ENCODE measurements around the gene CKAP2L. TPM values are rescaled to one million over a fixed set of nuclear protein-coding genes. Genes with fewer than 3 reads are reported as not detected.

The CKAP2L gene
- total and polyA plus RNA-seq, 9 of the 15 experiments (the other 6 are each of a cell fraction or from before 2014, with no cell fraction given) = 10.4 to 21.9 (median 14.2) TPM

- no peak for TF ChIP-seq HDAC3 (IDR thresholded peaks at IDR 0.05; ENCODE audit: borderline replicate concordance, partially characterized antibody)
- TF ChIP-seq ATF1 (CRISPR knock-in tag; IDR thresholded peaks at IDR 0.05) = no peak
- peak; percentile 42; the same call in 1 of the 2 replicates for TF ChIP-seq ATF1 (tag; IDR thresholded peaks at IDR 0.05)
- peak; percentile 41; the same call in 1 of the 2 replicates for TF ChIP-seq HMBOX1 (IDR thresholded peaks at IDR 0.05)
- TF ChIP-seq NCOR1 (IDR thresholded peaks at IDR 0.05) = peak; percentile 87
- no peak for TF ChIP-seq USF2 (CRISPR knock-in tag; IDR thresholded peaks at IDR 0.05)
- TF ChIP-seq CBFA2T3 (IDR thresholded peaks at IDR 0.05) = peak; percentile 94
- no peak for TF ChIP-seq TAF15 (IDR thresholded peaks at IDR 0.05; ENCODE audit: low read depth, low read length)
- TF ChIP-seq FOXA3 (CRISPR knock-in tag; conservative IDR thresholded peaks at IDR 0.05 in 1 of 2, IDR thresholded peaks at IDR 0.05 in 1 of 2) = peak; percentile 27 to 55; a peak in 2 of 4 replicates
- peak; percentile 66; the same call in 1 of the 2 replicates for TF ChIP-seq TEAD4 (IDR thresholded peaks at IDR 0.05; ENCODE audit: low read length)
- no peak for TF ChIP-seq TEAD4 (CRISPR knock-in tag; IDR thresholded peaks at IDR 0.05; ENCODE audit: borderline replicate concordance)
- TF ChIP-seq, protein P1, sequence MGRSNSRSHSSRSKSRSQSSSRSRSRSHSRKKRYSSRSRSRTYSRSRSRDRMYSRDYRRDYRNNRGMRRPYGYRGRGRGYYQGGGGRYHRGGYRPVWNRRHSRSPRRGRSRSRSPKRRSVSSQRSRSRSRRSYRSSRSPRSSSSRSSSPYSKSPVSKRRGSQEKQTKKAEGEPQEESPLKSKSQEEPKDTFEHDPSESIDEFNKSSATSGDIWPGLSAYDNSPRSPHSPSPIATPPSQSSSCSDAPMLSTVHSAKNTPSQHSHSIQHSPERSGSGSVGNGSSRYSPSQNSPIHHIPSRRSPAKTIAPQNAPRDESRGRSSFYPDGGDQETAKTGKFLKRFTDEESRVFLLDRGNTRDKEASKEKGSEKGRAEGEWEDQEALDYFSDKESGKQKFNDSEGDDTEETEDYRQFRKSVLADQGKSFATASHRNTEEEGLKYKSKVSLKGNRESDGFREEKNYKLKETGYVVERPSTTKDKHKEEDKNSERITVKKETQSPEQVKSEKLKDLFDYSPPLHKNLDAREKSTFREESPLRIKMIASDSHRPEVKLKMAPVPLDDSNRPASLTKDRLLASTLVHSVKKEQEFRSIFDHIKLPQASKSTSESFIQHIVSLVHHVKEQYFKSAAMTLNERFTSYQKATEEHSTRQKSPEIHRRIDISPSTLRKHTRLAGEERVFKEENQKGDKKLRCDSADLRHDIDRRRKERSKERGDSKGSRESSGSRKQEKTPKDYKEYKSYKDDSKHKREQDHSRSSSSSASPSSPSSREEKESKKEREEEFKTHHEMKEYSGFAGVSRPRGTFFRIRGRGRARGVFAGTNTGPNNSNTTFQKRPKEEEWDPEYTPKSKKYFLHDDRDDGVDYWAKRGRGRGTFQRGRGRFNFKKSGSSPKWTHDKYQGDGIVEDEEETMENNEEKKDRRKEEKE (IDR thresholded peaks at IDR 0.05; ENCODE audit: borderline replicate concordance in 1 of 2, control insufficient read depth in 1 of 2, low read depth in 2 of 2, low read length in 1 of 2) = no peak
- TF ChIP-seq PCBP1 (IDR thresholded peaks at IDR 0.05; ENCODE audit: low read depth, low read length, poor library complexity, severe bottlenecking) = no peak
- no peak for TF ChIP-seq PKNOX1 (IDR thresholded peaks at IDR 0.05)
- no peak for TF ChIP-seq ZNF3 (CRISPR knock-in tag; IDR thresholded peaks at IDR 0.05)
- TF ChIP-seq TBP (optimal IDR thresholded peaks at IDR 0.05; ENCODE audit: low read depth, low read length) = peak; percentile 19
- peak; percentile 56 to 57; a peak in 2 of 4 replicates for TF ChIP-seq TRIM24 (IDR thresholded peaks at IDR 0.05)
- TF ChIP-seq HDAC1 (IDR thresholded peaks at IDR 0.05) = peak in 1 of 2 experiments; percentile 69; a peak in 2 of 4 replicates
- peak; percentile 56; the same call in 1 of the 2 replicates for TF ChIP-seq ZNF263 (CRISPR knock-in tag; IDR thresholded peaks at IDR 0.05; ENCODE audit: borderline replicate concordance)
- no peak for TF ChIP-seq CCAR2 (IDR thresholded peaks at IDR 0.05; ENCODE audit: low read depth, low read length)
- TF ChIP-seq, protein P2, sequence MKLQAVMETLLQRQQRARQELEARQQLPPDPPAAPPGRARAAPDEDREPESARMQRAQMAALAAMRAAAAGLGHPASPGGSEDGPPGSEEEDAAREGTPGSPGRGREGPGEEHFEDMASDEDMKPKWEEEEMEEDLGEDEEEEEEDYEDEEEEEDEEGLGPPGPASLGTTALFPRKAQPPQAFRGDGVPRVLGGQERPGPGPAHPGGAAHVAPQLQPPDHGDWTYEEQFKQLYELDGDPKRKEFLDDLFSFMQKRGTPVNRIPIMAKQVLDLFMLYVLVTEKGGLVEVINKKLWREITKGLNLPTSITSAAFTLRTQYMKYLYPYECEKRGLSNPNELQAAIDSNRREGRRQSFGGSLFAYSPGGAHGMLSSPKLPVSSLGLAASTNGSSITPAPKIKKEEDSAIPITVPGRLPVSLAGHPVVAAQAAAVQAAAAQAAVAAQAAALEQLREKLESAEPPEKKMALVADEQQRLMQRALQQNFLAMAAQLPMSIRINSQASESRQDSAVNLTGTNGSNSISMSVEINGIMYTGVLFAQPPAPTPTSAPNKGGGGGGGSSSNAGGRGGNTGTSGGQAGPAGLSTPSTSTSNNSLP (IDR thresholded peaks at IDR 0.05; ENCODE audit: borderline replicate concordance, low read depth, low read length) = no peak
- TF ChIP-seq ZEB2 (IDR thresholded peaks at IDR 0.05) = peak; percentile 76
- TF ChIP-seq CTBP1 (IDR thresholded peaks at IDR 0.05; ENCODE audit: borderline replicate concordance) = peak; percentile 96
Measured at GRCh38 chr2:112728029-112728362, 36.4 kb downstream of the CKAP2L start (continued).
